Breast epithelium (tissue), 3 donors: ENCODE data around the gene LAMC1.

ENCODE experiments used
- POLR2A ChIP-seq: fragments of 450-650 bp; IDR thresholded peaks from one replicate; pipeline ENCODE4 v1.6.1; 2016; ENCODE audit warnings: antibody characterized with exemption, mild to moderate bottlenecking, moderate library complexity
- TF ChIP-seq, protein P1 (sequence below), 3 donors: fragments of 450-650 bp; IDR thresholded peaks; one replicate each; pipeline ENCODE4 v1.5.1; 2016 to 2017; ENCODE audit warnings: antibody characterized with exemption in 3 of 3, mild to moderate bottlenecking in 3 of 3, moderate library complexity in 3 of 3

DNA sequence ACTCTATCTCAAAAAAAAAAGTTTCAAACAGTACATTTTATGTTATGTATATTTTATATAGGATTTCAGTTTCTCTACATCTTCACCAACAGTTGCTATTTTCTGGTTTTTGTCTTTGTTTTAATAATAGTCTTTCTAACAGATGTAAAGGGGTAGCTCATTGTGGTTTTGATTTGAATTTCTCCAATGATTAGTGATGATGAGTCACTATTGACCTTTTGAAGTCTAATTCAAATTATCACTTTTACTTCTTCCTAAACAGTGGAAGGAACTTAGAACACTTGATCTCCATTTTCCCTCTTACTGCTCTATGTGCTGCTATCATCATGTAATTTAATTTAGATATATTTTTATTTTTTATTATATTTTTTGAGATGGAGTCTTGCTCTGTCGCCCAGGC lies 38.6 kb upstream of the LAMC1 start:
- no peak for TF ChIP-seq POLR2A
- TF ChIP-seq, protein P1, sequence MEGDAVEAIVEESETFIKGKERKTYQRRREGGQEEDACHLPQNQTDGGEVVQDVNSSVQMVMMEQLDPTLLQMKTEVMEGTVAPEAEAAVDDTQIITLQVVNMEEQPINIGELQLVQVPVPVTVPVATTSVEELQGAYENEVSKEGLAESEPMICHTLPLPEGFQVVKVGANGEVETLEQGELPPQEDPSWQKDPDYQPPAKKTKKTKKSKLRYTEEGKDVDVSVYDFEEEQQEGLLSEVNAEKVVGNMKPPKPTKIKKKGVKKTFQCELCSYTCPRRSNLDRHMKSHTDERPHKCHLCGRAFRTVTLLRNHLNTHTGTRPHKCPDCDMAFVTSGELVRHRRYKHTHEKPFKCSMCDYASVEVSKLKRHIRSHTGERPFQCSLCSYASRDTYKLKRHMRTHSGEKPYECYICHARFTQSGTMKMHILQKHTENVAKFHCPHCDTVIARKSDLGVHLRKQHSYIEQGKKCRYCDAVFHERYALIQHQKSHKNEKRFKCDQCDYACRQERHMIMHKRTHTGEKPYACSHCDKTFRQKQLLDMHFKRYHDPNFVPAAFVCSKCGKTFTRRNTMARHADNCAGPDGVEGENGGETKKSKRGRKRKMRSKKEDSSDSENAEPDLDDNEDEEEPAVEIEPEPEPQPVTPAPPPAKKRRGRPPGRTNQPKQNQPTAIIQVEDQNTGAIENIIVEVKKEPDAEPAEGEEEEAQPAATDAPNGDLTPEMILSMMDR (IDR thresholded peaks at IDR 0.05) = no peak
